ENCODE measurements around the gene LILRB2.
"Not testable (repeated sequence)": the region's sequence is repeated elsewhere in the genome, so short reads cannot be mapped to it uniquely, and the experiment has no call there.

GRCh38 chr19:54322295-54322694 is 41.4 kb upstream of the LILRB2 start:
- not testable (repeated sequence) for TF ChIP-seq SPI1 (IDR thresholded peaks at IDR 0.05; ENCODE audit: borderline replicate concordance, low read depth, low read length); SREBF2 (CRISPR knock-in tag; IDR thresholded peaks at IDR 0.05); ETS1 (conservative IDR thresholded peaks at IDR 0.05; ENCODE audit: control insufficient read depth, low read depth, low read length); CBX5 (IDR thresholded peaks at IDR 0.05; ENCODE audit: borderline replicate concordance, low read depth); CHCHD3 (CRISPR knock-in tag; IDR thresholded peaks at IDR 0.05)
- TF ChIP-seq, protein P1, sequence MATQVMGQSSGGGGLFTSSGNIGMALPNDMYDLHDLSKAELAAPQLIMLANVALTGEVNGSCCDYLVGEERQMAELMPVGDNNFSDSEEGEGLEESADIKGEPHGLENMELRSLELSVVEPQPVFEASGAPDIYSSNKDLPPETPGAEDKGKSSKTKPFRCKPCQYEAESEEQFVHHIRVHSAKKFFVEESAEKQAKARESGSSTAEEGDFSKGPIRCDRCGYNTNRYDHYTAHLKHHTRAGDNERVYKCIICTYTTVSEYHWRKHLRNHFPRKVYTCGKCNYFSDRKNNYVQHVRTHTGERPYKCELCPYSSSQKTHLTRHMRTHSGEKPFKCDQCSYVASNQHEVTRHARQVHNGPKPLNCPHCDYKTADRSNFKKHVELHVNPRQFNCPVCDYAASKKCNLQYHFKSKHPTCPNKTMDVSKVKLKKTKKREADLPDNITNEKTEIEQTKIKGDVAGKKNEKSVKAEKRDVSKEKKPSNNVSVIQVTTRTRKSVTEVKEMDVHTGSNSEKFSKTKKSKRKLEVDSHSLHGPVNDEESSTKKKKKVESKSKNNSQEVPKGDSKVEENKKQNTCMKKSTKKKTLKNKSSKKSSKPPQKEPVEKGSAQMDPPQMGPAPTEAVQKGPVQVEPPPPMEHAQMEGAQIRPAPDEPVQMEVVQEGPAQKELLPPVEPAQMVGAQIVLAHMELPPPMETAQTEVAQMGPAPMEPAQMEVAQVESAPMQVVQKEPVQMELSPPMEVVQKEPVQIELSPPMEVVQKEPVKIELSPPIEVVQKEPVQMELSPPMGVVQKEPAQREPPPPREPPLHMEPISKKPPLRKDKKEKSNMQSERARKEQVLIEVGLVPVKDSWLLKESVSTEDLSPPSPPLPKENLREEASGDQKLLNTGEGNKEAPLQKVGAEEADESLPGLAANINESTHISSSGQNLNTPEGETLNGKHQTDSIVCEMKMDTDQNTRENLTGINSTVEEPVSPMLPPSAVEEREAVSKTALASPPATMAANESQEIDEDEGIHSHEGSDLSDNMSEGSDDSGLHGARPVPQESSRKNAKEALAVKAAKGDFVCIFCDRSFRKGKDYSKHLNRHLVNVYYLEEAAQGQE (IDR thresholded peaks at IDR 0.05; ENCODE audit: borderline replicate concordance), result not testable (repeated sequence)
- TF ChIP-seq, protein P1 (CRISPR knock-in tag; IDR thresholded peaks at IDR 0.05; ENCODE audit: low read depth), result not testable (repeated sequence)
- TF ChIP-seq, protein P2, sequence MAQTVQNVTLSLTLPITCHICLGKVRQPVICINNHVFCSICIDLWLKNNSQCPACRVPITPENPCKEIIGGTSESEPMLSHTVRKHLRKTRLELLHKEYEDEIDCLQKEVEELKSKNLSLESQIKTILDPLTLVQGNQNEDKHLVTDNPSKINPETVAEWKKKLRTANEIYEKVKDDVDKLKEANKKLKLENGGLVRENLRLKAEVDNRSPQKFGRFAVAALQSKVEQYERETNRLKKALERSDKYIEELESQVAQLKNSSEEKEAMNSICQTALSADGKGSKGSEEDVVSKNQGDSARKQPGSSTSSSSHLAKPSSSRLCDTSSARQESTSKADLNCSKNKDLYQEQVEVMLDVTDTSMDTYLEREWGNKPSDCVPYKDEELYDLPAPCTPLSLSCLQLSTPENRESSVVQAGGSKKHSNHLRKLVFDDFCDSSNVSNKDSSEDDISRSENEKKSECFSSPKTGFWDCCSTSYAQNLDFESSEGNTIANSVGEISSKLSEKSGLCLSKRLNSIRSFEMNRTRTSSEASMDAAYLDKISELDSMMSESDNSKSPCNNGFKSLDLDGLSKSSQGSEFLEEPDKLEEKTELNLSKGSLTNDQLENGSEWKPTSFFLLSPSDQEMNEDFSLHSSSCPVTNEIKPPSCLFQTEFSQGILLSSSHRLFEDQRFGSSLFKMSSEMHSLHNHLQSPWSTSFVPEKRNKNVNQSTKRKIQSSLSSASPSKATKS (CRISPR knock-in tag; IDR thresholded peaks at IDR 0.05), result not testable (repeated sequence)
